Endothelial cell of umbilical vein (primary cell): Measurements from ENCODE around the gene SARNP.

Experiments used
- CTCF ChIP-seq, 2 donors: IDR thresholded peaks; 1 replicate in 1 of 2; 2 replicates in 1 of 2; pipeline ENCODE4 v1.5.1; 2011; ENCODE audit warnings: low read length in 2 of 2, mild to moderate bottlenecking in 2 of 2, moderate library complexity in 2 of 2, control low read depth in 1 of 2, inconsistent platforms in 1 of 2, low read depth in 1 of 2; ENCODE audit not compliant: insufficient read depth in 1 of 2; ENCODE audit errors: extremely low read depth in 1 of 2
- EZH2 ChIP-seq: IDR thresholded peaks from 2 replicates; pipeline ENCODE4 v1.6.1; 2012; ENCODE audit warnings: borderline replicate concordance, low read depth, mild to moderate bottlenecking, moderate library complexity, low read length, inconsistent platforms; ENCODE audit not compliant: severe bottlenecking
- JUN ChIP-seq: IDR thresholded peaks from 2 replicates; pipeline ENCODE4 v1.6.1; 2011; ENCODE audit warnings: borderline replicate concordance, low read depth; ENCODE audit not compliant: insufficient read length, insufficient read depth
- MAX ChIP-seq: IDR thresholded peaks from 2 replicates; pipeline ENCODE4 v1.6.1; 2011; ENCODE audit not compliant: insufficient read depth, insufficient read length
- MYC ChIP-seq: IDR thresholded peaks from one replicate; pipeline ENCODE4 v1.6.1; 2011; ENCODE audit warnings: mild to moderate bottlenecking, low read depth, low read length
- POLR2A ChIP-seq: IDR thresholded peaks from 2 replicates; pipeline ENCODE4 v1.6.1; 2012; ENCODE audit warnings: low read depth, mild to moderate bottlenecking, control low read depth, low read length

GRCh38 chr12:55718015-55718414, 99.5 kb downstream of the SARNP start:
- TF ChIP-seq CTCF (IDR thresholded peaks at IDR 0.05; ENCODE audit: extremely low read depth in 1 of 2, insufficient read depth in 1 of 2, low read depth in 1 of 2, low read length in 2 of 2): no peak
- no peak for TF ChIP-seq EZH2
- no peak for TF ChIP-seq POLR2A
- no peak for TF ChIP-seq MAX
- TF ChIP-seq JUN: no peak
- no peak for TF ChIP-seq MYC
